ENCODE data around the gene NFKB2. TPM values are rescaled to one million over a fixed set of nuclear protein-coding genes. Genes with fewer than 3 reads are reported as not detected.
A peak's percentile ranks its signal among the peaks of the same experiment; 100 is the strongest.

NFKB2 gene
- total RNA-seq, 1 donor from 2014 or later, result 13.3 TPM

- intact Hi-C loops (cut with DNase I), result loop anchor here (10.0 kb wide), 1 partner anchor 81 kb away; no protein-coding TSS in a partner anchor
- no peak for ATAC-seq (ENCODE audit: poor library complexity)
Observed at GRCh38 chr10:102393411-102394078, 2.0 kb upstream of the NFKB2 start.

GRCh38 chr10:102394079-102394800 lies 1.3 kb upstream of the NFKB2 start:
- peak; percentile 95 for ATAC-seq (ENCODE audit: poor library complexity)
- peak; percentile 97 for DNase-seq
- intact Hi-C loops (cut with DNase I), result loop anchor here (10.0 kb wide), 1 partner anchor 81 kb away; no protein-coding TSS in a partner anchor

More at GRCh38 chr10:102393411-102394078, 2.0 kb upstream of the NFKB2 start:
- DNase-seq, result no peak

GRCh38 chr10:102394801-102395399 lies 605 bp upstream of the NFKB2 start:
- intact Hi-C loops (cut with DNase I), result loop anchor here (5.0 to 10.0 kb wide), 2 partner anchors 80 to 168 kb away; partner anchors contain the start of gene ELOVL3

GRCh38 chr10:102396317-102396650 lies 779 bp downstream of the NFKB2 start:
- intact Hi-C loops (cut with DNase I), result loop anchor here (5.0 to 10.0 kb wide), 2 partner anchors 79 to 169 kb away; partner anchors contain the start of gene ELOVL3
- no peak for ATAC-seq (ENCODE audit: poor library complexity)
- DNase-seq, result peak; percentile 26

More at GRCh38 chr10:102394801-102395399, 605 bp upstream of the NFKB2 start:
- DNase-seq (peak; percentile 57), ATAC-seq (ENCODE audit: poor library complexity) (no peak)

GRCh38 chr10:102396730-102397151 lies 1.2 kb downstream of the NFKB2 start:
- intact Hi-C loops (cut with DNase I), result loop anchor here (5.0 to 10.0 kb wide), 2 partner anchors 78 to 169 kb away; partner anchors contain the start of gene ELOVL3

GRCh38 chr10:102397222-102398171 lies 2.0 kb downstream of the NFKB2 start:
- intact Hi-C loops (cut with DNase I), result loop anchor here (5.0 to 10.0 kb wide), 2 partner anchors 77 to 170 kb away; partner anchors contain the start of gene ELOVL3
- DNase-seq, result peak; percentile 28
- no peak for ATAC-seq (ENCODE audit: poor library complexity)

More at GRCh38 chr10:102396730-102397151, 1.2 kb downstream of the NFKB2 start:
- ATAC-seq (ENCODE audit: poor library complexity) (no peak), DNase-seq (peak; percentile 35)

GRCh38 chr10:102398172-102399020 lies 2.9 kb downstream of the NFKB2 start:
- DNase-seq, result peak; percentile 41
- ATAC-seq (ENCODE audit: poor library complexity), result no peak
- intact Hi-C loops (cut with DNase I), result loop anchor here (5.0 to 10.0 kb wide), 2 partner anchors 76 to 171 kb away; partner anchors contain the start of gene ELOVL3

- intact Hi-C loops (cut with DNase I), result loop anchor here (5.0 to 10.0 kb wide), 3 partner anchors 75 to 183 kb away; partner anchors contain the start of gene ELOVL3
- DNase-seq (peak; percentile 96), ATAC-seq (ENCODE audit: poor library complexity) (peak; percentile 82)
Observed at GRCh38 chr10:102399217-102400021, 3.9 kb downstream of the NFKB2 start.

GRCh38 chr10:102400076-102400475 lies 4.6 kb downstream of the NFKB2 start:
- DNase-seq (peak; percentile 42), ATAC-seq (ENCODE audit: poor library complexity) (no peak)
- intact Hi-C loops (cut with DNase I), result loop anchor here (5.0 kb wide), 1 partner anchor 182 kb away; no protein-coding TSS in a partner anchor

- no peak for ATAC-seq (ENCODE audit: poor library complexity)
- intact Hi-C loops (cut with DNase I), result loop anchor here (5.0 kb wide), 1 partner anchor 182 kb away; no protein-coding TSS in a partner anchor
- peak; percentile 35 for DNase-seq
Observed at GRCh38 chr10:102400598-102401341, 5.3 kb downstream of the NFKB2 start.

- no peak for ATAC-seq (ENCODE audit: poor library complexity)
- no peak for DNase-seq
- intact Hi-C loops (cut with DNase I), result loop anchor here (5.0 kb wide), 1 partner anchor 181 kb away; no protein-coding TSS in a partner anchor
Observed at GRCh38 chr10:102401342-102401654, 5.8 kb downstream of the NFKB2 start.

- ATAC-seq (ENCODE audit: poor library complexity), result no peak
- intact Hi-C loops (cut with DNase I), result loop anchor here (5.0 kb wide), 1 partner anchor 180 kb away; no protein-coding TSS in a partner anchor
Observed at GRCh38 chr10:102401735-102402511, 6.4 kb downstream of the NFKB2 start.

GRCh38 chr10:102402512-102402896 lies 7.0 kb downstream of the NFKB2 start:
- ATAC-seq (ENCODE audit: poor library complexity), result no peak
- DNase-seq, result no peak
- intact Hi-C loops (cut with DNase I), result loop anchor here (5.0 kb wide), 1 partner anchor 180 kb away; no protein-coding TSS in a partner anchor

More at GRCh38 chr10:102401735-102402511, 6.4 kb downstream of the NFKB2 start:
- DNase-seq, result no peak

- intact Hi-C loops (cut with DNase I), result loop anchor here (5.0 kb wide), 1 partner anchor 179 kb away; no protein-coding TSS in a partner anchor
- DNase-seq, result no peak
Observed at GRCh38 chr10:102403115-102403514, 7.6 kb downstream of the NFKB2 start.

More at GRCh38 chr10:102403115-102403514, 7.6 kb downstream of the NFKB2 start:
- ATAC-seq (ENCODE audit: poor library complexity), result no peak
